Measurements from ENCODE around the gene LRRTM2.
A peak's percentile ranks its signal among the peaks of the same experiment; 100 is the strongest.
"Not testable (repeated sequence)": the region's sequence is repeated elsewhere in the genome, so short reads cannot be mapped to it uniquely, and the experiment has no call there.

The LRRTM2 gene, protein sequence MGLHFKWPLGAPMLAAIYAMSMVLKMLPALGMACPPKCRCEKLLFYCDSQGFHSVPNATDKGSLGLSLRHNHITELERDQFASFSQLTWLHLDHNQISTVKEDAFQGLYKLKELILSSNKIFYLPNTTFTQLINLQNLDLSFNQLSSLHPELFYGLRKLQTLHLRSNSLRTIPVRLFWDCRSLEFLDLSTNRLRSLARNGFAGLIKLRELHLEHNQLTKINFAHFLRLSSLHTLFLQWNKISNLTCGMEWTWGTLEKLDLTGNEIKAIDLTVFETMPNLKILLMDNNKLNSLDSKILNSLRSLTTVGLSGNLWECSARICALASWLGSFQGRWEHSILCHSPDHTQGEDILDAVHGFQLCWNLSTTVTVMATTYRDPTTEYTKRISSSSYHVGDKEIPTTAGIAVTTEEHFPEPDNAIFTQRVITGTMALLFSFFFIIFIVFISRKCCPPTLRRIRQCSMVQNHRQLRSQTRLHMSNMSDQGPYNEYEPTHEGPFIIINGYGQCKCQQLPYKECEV

DNA sequence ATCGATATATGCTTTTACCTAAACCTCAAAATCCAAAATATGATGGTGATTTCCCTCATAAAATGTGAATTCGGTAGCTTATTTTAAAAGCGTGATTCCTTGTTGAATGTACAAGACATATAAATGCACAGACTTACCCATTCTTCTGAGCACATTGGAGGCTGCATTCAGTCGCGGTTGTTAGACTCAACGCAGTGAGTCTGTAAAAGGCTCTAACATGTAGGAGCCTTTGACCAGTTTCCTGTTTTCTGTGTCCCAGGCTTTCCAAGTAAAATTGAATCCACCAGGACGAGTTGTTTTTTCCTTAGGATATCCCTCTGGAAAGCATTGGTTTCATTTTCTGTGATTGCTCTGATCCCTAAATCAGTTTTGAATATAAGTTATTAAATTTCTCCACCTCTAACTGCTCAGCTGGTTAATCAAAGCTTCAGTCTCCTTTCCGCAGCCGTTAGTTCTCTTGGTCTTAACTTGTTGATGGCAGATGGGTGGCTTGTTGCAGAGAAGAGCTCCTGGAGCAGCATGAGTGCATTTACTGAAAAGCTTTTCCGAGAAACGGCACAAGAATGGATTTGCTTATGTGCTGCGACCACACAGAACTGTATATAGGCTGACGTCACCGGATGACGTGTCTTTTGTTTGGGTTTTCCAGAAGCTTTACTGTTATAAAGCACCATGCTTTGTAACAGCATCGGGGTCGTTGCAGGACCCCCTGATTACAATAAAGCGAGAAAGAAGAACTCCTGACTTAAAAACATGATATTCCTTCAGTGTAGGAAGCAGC is at the start of gene LRRTM2:
TSS of gene LRRTM2 (minus strand) at position 565 of the 781 bp plus-strand sequence. CDS start at position 141, 424 bp downstream.
- in situ Hi-C loops (cut with HindIII; ENCODE audit: low pct_ligation_motif_present, low pct_unique_long_range_greater_than_20kb, low sequenced_read_pairs): no loop called here
- peak; percentile 33 for DNase-seq

- in situ Hi-C loops (cut with HindIII; ENCODE audit: low pct_ligation_motif_present, low pct_unique_long_range_greater_than_20kb, low sequenced_read_pairs): no loop called here
- DNase-seq: no peak
Observed at GRCh38 chr5:138922494-138922893, 47.4 kb upstream of the LRRTM2 start.

DNA sequence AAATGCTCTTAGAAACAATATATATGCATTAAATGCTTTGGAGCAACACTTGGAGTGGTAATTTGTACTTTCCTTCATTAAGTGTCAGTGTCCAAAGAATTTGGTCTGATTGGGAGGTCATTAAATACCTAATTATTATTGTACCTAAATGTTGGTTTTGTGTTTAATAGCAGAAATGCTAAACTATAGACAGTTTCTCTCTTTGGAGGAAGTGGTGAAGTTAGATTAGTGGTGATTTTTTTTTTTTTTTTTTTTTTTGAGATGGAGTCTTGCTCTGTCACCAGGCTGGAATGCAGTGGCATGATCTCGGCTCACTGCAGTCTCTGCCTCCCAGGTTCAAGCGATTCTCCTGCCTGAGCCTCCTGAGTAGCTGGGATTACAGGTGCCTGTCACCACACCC is 46.2 kb upstream of the LRRTM2 start:
- DNase-seq; in situ Hi-C loops (cut with HindIII; ENCODE audit: low pct_ligation_motif_present, low pct_unique_long_range_greater_than_20kb, low sequenced_read_pairs): not testable (repeated sequence)

GRCh38 chr5:138920181-138920580 is 45.0 kb upstream of the LRRTM2 start:
- DNase-seq: no peak
- in situ Hi-C loops (cut with HindIII; ENCODE audit: low pct_ligation_motif_present, low pct_unique_long_range_greater_than_20kb, low sequenced_read_pairs): no loop called here

GRCh38 chr5:138918686-138919085 is 43.6 kb upstream of the LRRTM2 start:
- in situ Hi-C loops (cut with HindIII; ENCODE audit: low pct_ligation_motif_present, low pct_unique_long_range_greater_than_20kb, low sequenced_read_pairs): no loop called here
- DNase-seq: no peak

DNA sequence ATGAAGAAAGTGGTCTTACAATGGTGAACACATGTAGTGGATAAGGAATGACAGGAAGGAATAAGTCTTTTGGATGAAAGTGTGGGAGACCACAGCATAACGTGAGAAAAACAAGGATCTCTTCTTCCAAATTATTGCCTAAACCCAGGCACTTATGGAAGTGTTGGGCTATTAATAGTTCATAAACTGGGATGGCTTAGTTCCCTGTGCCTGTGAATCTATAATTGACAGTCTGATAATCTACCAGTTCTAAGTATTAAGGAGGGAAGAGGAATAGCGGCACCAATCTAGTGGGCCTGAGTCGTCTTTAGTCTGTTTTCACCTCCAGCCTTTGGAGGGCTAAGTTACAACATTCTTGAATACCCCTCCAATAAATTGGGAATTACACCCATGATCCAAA is 39.2 kb upstream of the LRRTM2 start:
- no peak for DNase-seq

GRCh38 chr5:138913773-138914172 is 38.6 kb upstream of the LRRTM2 start:
- DNase-seq: no peak

More for the DNA sequence above, 39.2 kb upstream of the LRRTM2 start:
- in situ Hi-C loops (cut with HindIII; ENCODE audit: low pct_ligation_motif_present, low pct_unique_long_range_greater_than_20kb, low sequenced_read_pairs): no loop called here

GRCh38 chr5:138912093-138912492 is 37.0 kb upstream of the LRRTM2 start:
- in situ Hi-C loops (cut with HindIII; ENCODE audit: low pct_ligation_motif_present, low pct_unique_long_range_greater_than_20kb, low sequenced_read_pairs): no loop called here
- no peak for DNase-seq

More at GRCh38 chr5:138913773-138914172, 38.6 kb upstream of the LRRTM2 start:
- in situ Hi-C loops (cut with HindIII; ENCODE audit: low pct_ligation_motif_present, low pct_unique_long_range_greater_than_20kb, low sequenced_read_pairs): no loop called here

GRCh38 chr5:138911441-138911840 is 36.3 kb upstream of the LRRTM2 start:
- in situ Hi-C loops (cut with HindIII; ENCODE audit: low pct_ligation_motif_present, low pct_unique_long_range_greater_than_20kb, low sequenced_read_pairs): no loop called here

GRCh38 chr5:138910546-138911185 is 35.5 kb upstream of the LRRTM2 start:
- no peak for DNase-seq

More at GRCh38 chr5:138911441-138911840, 36.3 kb upstream of the LRRTM2 start:
- no peak for DNase-seq

DNA sequence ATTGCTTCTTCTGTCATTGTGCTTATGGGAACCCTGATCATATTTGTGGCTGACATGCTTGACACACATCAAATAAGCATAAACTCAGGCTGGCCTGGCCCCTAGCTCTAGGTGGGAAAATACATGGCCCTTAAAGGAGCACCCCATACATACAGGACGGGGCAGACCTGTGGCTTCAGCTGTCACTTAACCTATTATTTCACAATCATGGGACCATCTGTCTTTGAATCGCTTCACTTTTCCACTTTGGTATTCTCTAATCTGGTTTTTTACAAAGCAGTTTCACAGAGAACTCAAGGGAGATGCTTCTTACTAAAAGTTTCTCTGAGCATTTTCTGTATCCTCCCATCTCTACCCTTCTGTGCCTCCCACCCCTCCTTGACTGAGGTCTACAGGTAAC is 34.6 kb upstream of the LRRTM2 start:
- no peak for DNase-seq
- in situ Hi-C loops (cut with HindIII; ENCODE audit: low pct_ligation_motif_present, low pct_unique_long_range_greater_than_20kb, low sequenced_read_pairs): no loop called here

More at GRCh38 chr5:138910546-138911185, 35.5 kb upstream of the LRRTM2 start:
- in situ Hi-C loops (cut with HindIII; ENCODE audit: low pct_ligation_motif_present, low pct_unique_long_range_greater_than_20kb, low sequenced_read_pairs): no loop called here

- peak; percentile 40 for DNase-seq
- in situ Hi-C loops (cut with HindIII; ENCODE audit: low pct_ligation_motif_present, low pct_unique_long_range_greater_than_20kb, low sequenced_read_pairs): no loop called here
Observed at GRCh38 chr5:138905541-138905940, 30.4 kb upstream of the LRRTM2 start.

GRCh38 chr5:138903130-138903775 is 28.1 kb upstream of the LRRTM2 start:
- in situ Hi-C loops (cut with HindIII; ENCODE audit: low pct_ligation_motif_present, low pct_unique_long_range_greater_than_20kb, low sequenced_read_pairs): no loop called here
- DNase-seq: no peak

GRCh38 chr5:138901716-138902115 is 26.6 kb upstream of the LRRTM2 start:
- no peak for DNase-seq
- in situ Hi-C loops (cut with HindIII; ENCODE audit: low pct_ligation_motif_present, low pct_unique_long_range_greater_than_20kb, low sequenced_read_pairs): no loop called here

- in situ Hi-C loops (cut with HindIII; ENCODE audit: low pct_ligation_motif_present, low pct_unique_long_range_greater_than_20kb, low sequenced_read_pairs): no loop called here
- peak; percentile 9 for DNase-seq
Observed at GRCh38 chr5:138900281-138900965, 25.3 kb upstream of the LRRTM2 start.

- in situ Hi-C loops (cut with HindIII; ENCODE audit: low pct_ligation_motif_present, low pct_unique_long_range_greater_than_20kb, low sequenced_read_pairs): no loop called here
Observed at GRCh38 chr5:138898742-138899141, 23.6 kb upstream of the LRRTM2 start.

GRCh38 chr5:138898299-138898698 is 23.2 kb upstream of the LRRTM2 start:
- in situ Hi-C loops (cut with HindIII; ENCODE audit: low pct_ligation_motif_present, low pct_unique_long_range_greater_than_20kb, low sequenced_read_pairs): no loop called here

More at GRCh38 chr5:138898742-138899141, 23.6 kb upstream of the LRRTM2 start:
- no peak for DNase-seq

GRCh38 chr5:138895918-138896317 is 20.8 kb upstream of the LRRTM2 start:
- no peak for DNase-seq
- in situ Hi-C loops (cut with HindIII; ENCODE audit: low pct_ligation_motif_present, low pct_unique_long_range_greater_than_20kb, low sequenced_read_pairs): no loop called here

More at GRCh38 chr5:138898299-138898698, 23.2 kb upstream of the LRRTM2 start:
- DNase-seq: no peak

All from ACHN (cell line).